ENCODE measurements around the gene G6PC1. TPM values are rescaled to one million over a fixed set of nuclear protein-coding genes. Genes with fewer than 3 reads are reported as not detected.
"Not testable (repeated sequence)": the region's sequence is repeated elsewhere in the genome, so short reads cannot be mapped to it uniquely, and the experiment has no call there.

The G6PC1 gene
- total RNA-seq, 4 donors from 2014 or later, result not detected

DNA sequence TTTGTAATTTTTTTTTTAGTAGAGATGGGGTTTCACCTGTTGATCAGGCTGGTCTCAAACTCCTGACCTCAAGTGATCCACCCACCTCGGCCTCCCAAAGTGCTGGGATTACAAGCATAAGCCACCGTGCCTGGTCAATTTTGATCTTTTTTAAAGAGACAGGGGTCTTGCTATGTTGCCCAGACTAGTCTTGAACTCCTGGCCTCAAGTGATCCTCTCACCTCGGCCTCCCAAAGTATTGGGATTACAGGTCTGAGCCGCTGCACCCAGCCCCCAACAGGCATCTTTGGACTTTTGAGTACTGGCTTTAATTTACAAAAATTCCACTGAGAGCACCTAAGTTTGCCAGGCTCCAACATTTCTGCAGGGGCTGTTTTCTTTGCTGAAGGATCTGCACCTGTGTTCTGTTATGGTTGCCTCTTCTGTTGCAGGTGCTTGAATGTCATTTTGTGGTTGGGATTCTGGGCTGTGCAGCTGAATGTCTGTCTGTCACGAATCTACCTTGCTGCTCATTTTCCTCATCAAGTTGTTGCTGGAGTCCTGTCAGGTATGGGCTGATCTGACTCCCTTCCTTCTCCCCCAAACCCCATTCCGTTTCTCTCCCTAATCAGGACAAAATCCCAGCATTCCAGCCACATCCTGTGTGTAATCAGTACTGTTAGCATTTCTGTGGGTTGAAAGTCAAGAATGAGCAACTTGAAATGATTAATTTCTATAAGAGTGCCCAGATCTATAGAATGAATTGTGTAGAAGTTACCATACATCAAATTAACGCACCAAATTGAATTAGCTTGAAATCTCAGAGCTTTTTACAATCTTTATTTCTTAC is 8.5 kb downstream of the G6PC1 start:
- no peaks in the 10 kb centered on the region for H3K27me3 ChIP-seq
- H3K27ac ChIP-seq, result no peak overlapping the region
- no peak for DNase-seq
- no peaks in the 10 kb centered on the region for H3K9me3 ChIP-seq
- no peaks in the 10 kb centered on the region for H3K36me3 ChIP-seq
- H3K4me1 ChIP-seq, result no peaks in the 10 kb centered on the region
- no peak overlapping the region for H3K4me3 ChIP-seq
- no peak for TF ChIP-seq POLR2A (IDR thresholded peaks at IDR 0.05)
- TF ChIP-seq, protein P1, sequence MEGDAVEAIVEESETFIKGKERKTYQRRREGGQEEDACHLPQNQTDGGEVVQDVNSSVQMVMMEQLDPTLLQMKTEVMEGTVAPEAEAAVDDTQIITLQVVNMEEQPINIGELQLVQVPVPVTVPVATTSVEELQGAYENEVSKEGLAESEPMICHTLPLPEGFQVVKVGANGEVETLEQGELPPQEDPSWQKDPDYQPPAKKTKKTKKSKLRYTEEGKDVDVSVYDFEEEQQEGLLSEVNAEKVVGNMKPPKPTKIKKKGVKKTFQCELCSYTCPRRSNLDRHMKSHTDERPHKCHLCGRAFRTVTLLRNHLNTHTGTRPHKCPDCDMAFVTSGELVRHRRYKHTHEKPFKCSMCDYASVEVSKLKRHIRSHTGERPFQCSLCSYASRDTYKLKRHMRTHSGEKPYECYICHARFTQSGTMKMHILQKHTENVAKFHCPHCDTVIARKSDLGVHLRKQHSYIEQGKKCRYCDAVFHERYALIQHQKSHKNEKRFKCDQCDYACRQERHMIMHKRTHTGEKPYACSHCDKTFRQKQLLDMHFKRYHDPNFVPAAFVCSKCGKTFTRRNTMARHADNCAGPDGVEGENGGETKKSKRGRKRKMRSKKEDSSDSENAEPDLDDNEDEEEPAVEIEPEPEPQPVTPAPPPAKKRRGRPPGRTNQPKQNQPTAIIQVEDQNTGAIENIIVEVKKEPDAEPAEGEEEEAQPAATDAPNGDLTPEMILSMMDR (IDR thresholded peaks at IDR 0.05), result no peak
- intact Hi-C loops (cut with DNase I; ENCODE audit: low total_unique reads), result no loop called here

DNA sequence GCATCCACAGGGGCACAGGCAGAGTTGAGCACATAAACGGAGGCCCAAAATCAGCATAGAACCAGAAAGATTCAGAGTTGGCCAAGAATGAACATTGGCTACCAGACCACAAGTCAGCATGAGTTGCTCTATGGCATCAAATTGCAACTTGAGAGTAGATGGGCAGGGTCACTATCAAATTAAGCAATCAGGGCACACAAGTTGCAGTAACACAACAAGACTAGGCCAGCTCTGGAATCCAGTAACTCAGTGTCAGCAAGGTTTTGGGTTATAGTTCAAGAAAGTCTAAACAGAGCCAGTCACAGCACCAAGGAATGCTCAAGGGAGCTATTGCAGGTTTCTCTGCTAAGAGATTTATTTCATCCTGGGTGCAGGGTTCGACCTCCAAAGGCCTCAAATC is 12.9 kb downstream of the G6PC1 start:
- Histone ChIP-seq H3K4me3 (no peak overlapping the region), H3K4me1 (no peaks in the 10 kb centered on the region), H3K36me3 (no peaks in the 10 kb centered on the region), H3K9me3 (no peaks in the 10 kb centered on the region), H3K27me3 (no peaks in the 10 kb centered on the region), H3K27ac (no peak overlapping the region)
- DNase-seq, result no peak
- TF ChIP-seq, protein P1 (IDR thresholded peaks at IDR 0.05), result no peak
- no peak for TF ChIP-seq POLR2A (IDR thresholded peaks at IDR 0.05)
- intact Hi-C loops (cut with DNase I; ENCODE audit: low total_unique reads), result no loop called here

DNA sequence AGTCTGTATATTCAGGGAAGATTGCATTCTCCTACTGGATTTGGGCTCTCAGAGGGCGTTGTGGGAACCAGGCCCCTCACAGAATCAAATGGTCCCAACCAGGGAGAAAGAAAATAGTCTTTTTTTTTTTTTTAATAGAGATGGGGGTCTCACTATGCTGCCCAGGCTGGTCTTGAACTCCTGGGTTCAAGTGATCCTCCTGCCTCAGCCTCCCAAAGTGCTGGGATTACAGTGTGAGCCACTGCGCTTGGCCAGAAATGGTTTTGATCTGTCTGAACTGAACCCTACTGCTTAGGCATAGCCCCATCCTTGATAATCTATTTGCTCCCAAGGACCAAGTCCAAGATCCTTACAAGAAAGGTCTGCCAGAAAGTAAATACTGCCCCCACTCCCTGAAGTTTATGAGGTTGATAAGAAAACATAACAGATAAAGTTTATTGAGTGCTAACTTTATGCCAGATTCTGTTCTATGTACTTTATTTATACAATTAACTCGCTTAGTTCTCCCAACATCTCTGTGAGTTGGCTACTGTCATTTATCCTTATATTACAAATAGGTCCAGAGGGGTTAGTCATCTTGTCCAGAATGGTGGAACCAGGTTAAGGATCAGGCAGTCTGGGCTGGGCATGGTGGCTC is 13.5 kb downstream of the G6PC1 start:
- intact Hi-C loops (cut with DNase I; ENCODE audit: low total_unique reads), result no loop called here
- no peak overlapping the region for H3K27ac ChIP-seq
- H3K4me1 ChIP-seq, result no peaks in the 10 kb centered on the region
- no peaks in the 10 kb centered on the region for H3K27me3 ChIP-seq
- no peaks in the 10 kb centered on the region for H3K36me3 ChIP-seq
- no peak overlapping the region for H3K4me3 ChIP-seq
- H3K9me3 ChIP-seq, result no peaks in the 10 kb centered on the region
- DNase-seq, result no peak
- no peak for TF ChIP-seq POLR2A (IDR thresholded peaks at IDR 0.05)
- TF ChIP-seq, protein P1 (IDR thresholded peaks at IDR 0.05), result no peak

DNA sequence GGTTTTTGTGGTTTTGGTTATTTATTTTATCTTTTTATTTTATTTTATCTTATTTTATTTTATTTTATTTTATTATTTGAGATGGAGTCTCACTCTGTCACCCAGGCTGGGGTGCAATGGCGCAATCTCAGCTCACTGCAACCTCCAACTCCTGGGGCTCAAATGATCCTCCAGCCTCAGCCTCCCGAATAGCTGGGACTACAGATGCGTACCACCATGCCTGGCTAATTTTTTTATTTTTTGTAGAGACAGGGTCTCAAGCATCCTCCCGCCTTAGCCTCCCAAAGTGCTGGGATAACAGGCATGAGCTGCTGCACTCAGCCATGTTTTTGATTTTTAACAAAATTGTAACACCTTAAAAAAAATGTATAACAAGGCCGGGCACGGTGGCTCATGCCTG is 14.7 kb downstream of the G6PC1 start:
- H3K4me3 ChIP-seq; H3K4me1 ChIP-seq; H3K9me3 ChIP-seq; H3K36me3 ChIP-seq; H3K27ac ChIP-seq; H3K27me3 ChIP-seq; intact Hi-C loops (cut with DNase I; ENCODE audit: low total_unique reads); DNase-seq: not testable (repeated sequence)

DNA sequence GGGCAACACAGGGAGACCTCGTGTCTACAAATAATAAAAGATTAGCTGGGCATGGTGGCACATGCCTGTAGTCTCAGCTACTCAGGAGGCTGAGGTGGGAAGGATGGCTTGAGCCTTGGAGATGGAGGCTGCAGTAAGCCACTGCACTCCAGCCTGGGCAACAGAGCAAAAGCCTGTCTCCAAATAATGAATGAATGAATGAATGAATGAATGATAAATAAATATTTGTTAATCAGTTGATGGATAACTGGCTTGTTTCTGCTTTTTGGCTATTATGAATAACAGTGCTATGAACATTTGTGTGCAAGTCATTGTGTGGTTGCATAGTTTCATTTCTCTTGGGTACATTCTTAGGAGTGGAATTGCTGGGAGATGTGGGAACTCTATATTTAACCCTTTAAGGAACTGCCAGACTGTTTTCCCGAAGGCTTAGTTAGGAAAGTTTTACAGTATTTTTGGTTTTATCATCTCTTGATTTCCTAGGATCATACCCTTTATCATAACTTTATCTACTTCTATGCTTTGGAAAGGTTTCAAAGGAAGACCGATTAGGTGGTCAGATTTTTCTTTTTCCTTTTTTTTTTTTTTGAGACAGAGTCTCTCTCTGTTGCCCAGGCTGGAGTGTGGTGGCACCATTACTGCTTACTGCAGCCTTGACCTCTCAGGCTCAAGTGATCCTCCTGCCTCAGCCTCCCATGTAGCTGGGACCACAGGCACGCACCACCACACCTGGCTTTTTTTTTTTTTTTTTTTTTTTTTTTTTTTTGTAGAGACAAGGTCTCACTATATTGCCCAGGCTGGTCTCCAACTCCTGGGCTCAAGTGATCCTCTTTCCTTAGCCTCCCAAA is 16.0 kb downstream of the G6PC1 start:
- intact Hi-C loops (cut with DNase I; ENCODE audit: low total_unique reads); H3K27me3 ChIP-seq; DNase-seq: not testable (repeated sequence)

DNA sequence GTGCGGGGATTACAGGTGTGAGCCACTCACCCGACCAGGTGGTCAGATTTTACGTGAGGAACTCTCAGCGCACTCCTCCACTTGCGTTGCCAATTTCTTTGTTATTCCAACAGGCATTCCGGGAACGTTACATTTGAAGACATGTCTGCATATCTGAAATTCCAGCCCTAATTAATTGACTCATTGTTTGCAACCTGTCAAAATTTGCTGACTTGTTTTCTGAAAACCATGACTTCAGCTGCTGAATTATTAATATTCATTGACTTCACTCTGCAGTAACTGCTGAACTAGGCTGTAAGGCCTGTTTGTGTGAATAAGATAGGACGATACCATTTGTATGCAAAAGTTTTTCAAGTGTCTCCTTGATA is 16.6 kb downstream of the G6PC1 start:
- Histone ChIP-seq H3K27ac (no peak overlapping the region), H3K9me3 (no peaks in the 10 kb centered on the region), H3K27me3 (no peaks in the 10 kb centered on the region), H3K4me1 (no peaks in the 10 kb centered on the region), H3K4me3 (no peak overlapping the region), H3K36me3 (no peaks in the 10 kb centered on the region)
- intact Hi-C loops (cut with DNase I; ENCODE audit: low total_unique reads), result no loop called here
- DNase-seq, result no peak
- TF ChIP-seq, protein P1 (IDR thresholded peaks at IDR 0.05), result no peak
- no peak for TF ChIP-seq POLR2A (IDR thresholded peaks at IDR 0.05)

More for the DNA sequence above, 16.0 kb downstream of the G6PC1 start:
- H3K27ac ChIP-seq, H3K4me1 ChIP-seq, H3K4me3 ChIP-seq, H3K36me3 ChIP-seq, H3K9me3 ChIP-seq: not testable (repeated sequence)

All from uterus (tissue), 4 donors.